ENCODE measurements around the gene KCNMA1.

The KCNMA1 gene

DNA sequence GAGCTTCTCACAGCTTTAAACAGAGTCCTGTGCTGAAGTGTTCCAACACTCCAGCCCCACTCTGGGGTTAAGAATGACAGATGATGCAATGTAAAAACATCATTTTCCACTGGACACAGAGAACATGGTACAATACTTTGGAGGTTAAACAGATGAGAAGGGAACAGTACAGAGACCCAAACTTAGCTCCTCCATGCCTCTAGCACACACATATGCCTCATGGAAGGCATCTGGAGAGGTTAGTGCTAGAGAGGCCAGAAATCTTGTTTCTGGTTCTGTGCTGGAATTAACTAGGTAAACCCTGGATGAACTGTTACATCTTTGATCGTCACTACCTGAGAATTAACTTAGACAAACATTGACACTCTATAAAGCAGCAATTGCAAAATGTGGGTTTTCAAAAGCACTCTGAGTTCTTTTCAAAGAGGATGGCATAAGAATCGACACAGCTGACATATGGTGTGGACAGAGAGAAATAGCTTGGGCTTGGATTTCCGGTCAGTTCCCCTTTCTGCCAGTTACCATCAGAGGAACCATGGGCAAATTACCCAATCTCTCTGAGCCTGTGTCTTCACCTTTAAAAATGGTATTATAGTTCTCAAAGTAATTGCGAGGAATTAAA is 81.9 kb downstream of the KCNMA1 start:
- peak; percentile 60 for DNase-seq (ENCODE audit: low spot score)

DNA sequence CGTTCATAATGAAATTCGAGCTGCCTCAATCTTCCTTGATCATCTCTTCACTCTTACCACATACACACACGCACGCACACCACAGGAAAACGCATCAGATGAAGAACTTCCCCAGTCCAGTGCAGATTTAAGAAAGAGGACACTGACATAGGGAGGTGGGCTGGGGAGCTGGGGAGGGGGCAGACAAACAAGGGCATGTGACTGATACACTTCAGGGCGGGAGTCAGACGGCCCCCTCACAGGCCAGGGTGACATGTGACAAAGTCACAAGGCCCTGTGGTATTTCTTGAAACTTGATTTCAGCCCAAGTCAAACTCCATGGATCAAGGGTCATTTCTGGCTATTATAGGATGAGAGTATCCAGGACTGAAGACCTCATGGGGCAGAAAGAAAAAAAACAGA is 82.6 kb downstream of the KCNMA1 start:
- DNase-seq (ENCODE audit: low spot score): peak; percentile 38

DNA sequence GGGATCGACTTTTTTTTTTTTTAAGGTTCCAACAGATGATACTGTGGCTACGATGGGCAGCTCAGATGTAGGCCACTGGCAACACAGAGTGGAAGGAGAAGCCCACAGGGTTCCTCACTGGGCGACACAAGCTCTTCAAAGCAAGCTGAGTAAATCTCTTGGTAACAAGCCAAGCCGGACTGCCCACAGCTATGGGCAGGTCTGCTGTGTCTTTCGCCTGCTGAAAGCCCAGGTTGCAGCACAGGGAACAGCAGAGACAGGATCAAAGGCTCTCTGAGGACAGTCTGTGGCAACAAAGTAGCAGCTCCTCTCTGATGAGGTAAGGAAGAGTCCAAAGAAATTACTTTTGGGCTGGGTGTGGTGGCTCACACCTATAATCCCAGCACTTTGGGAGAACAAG is 83.6 kb downstream of the KCNMA1 start:
- DNase-seq (ENCODE audit: low spot score): no peak

- DNase-seq (ENCODE audit: low spot score): no peak
Observed at GRCh38 chr10:77553311-77553710, 84.3 kb downstream of the KCNMA1 start.

GRCh38 chr10:77552252-77552651 is 85.4 kb downstream of the KCNMA1 start:
- DNase-seq (ENCODE audit: low spot score): no peak

- no peak for DNase-seq (ENCODE audit: low spot score)
Observed at GRCh38 chr10:77550378-77550777, 87.2 kb downstream of the KCNMA1 start.

DNA sequence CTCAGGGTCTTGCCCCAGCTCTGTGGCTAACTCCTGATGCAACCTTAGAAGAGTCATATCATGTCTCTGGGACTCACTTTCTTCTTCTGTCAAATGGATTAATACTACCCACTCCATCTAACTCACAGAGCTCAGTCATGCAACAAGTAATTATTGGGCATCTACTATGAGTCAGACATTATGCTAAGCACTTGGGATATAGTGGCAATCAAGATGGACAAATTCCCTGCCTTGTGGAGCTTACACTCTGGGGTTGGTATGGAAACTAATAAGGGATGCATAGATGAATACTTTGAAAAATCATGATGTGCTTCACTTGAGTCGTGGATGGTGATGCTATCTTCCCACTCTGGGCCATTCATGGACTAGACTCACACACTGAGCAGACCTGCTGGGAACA is 88.9 kb downstream of the KCNMA1 start:
- no peak for DNase-seq (ENCODE audit: low spot score)

GRCh38 chr10:77548157-77548556 is 89.5 kb downstream of the KCNMA1 start:
- no peak for DNase-seq (ENCODE audit: low spot score)

DNA sequence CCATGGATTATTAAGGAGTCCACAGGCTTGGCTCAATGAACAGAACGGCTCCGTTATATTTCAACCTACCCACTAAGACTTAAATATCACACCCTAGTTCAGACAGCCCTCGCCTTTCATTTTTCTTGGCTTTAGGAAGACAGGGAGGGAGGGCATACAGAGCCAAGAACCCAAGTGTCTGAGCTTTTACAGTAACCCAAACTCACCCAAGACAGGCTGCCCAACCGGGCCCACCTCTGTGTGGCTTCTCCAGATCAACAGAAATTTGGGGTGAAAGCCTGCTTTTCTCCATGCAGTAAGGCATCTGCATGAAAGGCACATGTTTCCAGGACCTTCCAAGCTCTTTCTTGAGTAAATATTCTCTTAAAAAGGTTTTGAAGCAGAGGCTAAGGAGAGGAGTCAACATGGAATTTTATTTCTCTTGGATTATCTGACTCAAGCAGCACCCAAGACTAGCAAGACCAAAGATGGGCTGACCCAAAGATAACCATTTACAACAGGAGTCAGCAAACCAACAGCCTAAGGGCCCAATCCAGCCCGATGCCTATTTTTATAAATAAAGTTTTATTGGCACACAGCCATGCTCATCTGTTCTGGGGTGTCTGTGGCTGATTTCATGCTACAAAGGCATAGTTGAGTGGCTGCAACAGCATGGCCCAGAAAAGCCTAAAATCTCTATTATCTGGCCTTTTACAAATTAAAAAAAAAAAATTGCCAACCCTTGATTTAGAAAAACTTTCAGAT is 90.1 kb downstream of the KCNMA1 start:
- no peak for DNase-seq (ENCODE audit: low spot score)

DNA sequence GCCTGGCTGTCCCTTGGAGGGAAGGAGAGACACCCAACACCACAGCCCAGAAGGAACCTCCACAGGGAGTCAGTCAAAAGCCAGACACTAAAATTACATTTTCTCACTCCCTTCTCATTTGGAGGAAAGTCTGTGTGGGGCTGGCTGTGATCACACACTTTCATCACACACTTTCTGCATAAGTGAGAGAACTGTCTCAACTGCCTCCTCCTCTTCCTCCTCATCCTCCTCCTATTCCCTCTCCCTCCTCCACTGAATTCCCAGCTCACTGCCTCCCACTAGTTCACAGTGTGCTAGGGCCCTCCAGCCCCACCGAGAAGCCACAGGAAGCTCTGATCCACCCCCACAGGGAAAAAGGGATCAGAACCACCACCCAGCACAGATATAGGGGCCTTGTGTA is 91.6 kb downstream of the KCNMA1 start:
- no peak for DNase-seq (ENCODE audit: low spot score)

GRCh38 chr10:77545585-77545984 is 92.0 kb downstream of the KCNMA1 start:
- no peak for DNase-seq (ENCODE audit: low spot score)

DNA sequence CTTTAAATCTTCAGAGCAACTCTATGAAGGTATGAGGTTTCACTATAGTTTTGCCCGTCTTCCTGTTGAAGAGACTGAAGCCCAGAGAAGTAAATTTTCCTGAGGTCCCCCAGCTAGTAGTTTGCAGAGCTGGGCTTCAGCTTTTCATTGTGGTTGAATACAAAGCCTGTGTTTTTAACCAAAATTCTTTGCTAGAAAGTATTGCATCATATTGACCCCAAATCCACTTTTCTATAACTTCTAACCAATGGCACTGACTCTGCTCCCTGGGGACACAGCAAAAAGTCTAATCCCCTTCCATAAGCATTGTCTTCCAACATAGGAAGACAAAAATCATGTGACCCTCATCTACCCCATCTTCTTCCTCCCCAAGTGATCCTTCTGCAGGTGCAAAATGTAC is 93.0 kb downstream of the KCNMA1 start:
- DNase-seq (ENCODE audit: low spot score): no peak

DNA sequence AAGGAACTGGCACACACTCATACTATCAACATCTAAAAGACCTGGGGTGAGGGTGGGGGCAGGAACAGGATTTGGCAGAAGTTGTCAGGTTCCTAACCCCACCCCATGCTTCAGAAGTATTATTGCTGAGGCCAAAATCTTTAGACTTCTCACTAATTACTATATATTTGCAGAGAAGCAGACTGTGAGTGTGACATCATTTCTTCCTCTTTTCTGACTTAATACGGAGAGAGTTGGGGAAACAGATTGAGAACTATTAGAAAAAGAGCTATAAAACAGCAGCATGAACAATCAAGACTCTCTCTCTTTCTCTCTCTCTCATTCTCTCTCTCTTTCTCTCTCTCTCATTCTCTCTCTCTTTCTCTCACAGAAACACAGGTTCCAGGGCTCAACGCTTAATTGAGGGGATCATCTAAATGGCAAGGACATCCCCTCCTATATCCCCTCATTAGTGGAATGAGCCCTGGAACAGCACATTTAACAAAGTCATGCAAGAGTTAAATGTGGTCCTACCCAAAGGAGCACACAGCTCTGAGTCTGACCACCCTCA is 94.8 kb downstream of the KCNMA1 start:
- DNase-seq (ENCODE audit: low spot score): no peak

DNA sequence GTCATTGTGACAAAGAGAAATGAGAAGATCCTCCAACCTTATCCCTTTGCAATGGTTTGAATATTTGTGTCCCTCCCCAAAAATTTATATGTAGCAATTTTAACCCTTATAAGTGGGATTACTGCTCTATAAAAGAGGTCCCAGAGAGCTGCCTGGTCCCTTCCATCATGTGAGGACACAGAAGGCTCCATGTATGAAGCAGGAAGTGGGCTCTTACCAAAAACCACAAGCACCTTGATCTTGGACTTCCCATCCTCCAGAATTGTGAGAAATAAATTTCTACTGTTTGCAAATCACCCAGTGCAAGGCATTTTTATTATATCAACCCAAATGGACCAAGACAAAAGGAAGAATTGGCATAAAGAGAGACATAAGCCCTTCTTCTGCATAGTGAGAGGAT is 95.7 kb downstream of the KCNMA1 start:
- no peak for DNase-seq (ENCODE audit: low spot score)

- no peak for DNase-seq (ENCODE audit: low spot score)
Observed at GRCh38 chr10:77541247-77541646, 96.4 kb downstream of the KCNMA1 start.

GRCh38 chr10:77539147-77539935 is 98.3 kb downstream of the KCNMA1 start:
- no peak for DNase-seq (ENCODE audit: low spot score)

DNA sequence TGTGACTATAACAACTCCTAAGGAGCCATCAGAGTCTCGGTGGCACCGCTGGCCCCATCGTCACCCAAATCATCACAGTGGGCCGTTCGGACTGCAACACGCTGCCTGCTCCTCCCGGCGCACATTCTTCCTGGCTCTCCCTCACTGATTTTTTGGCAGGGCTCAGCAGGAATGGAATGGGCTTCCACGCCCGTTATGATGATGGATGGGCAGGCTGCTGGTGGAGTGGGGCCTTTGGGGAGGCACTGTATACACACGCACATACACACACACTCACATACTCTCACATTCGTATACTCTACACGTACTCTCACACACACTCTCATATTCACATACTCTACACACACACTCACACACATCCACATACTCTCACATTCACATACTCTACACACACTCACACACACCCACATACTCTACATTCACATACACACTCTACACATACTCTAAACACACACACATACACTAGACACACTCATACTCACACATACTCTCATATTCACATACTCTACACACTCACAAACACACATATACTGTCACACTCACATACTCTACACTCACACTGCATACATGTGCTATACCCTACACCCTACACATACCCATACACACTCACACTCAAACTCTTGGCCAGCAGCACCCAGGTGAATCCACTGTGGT is 99.8 kb downstream of the KCNMA1 start:
- DNase-seq (ENCODE audit: low spot score): no peak

- no peak for DNase-seq (ENCODE audit: low spot score)
Observed at GRCh38 chr10:77537071-77537470, 100.5 kb downstream of the KCNMA1 start.

DNA sequence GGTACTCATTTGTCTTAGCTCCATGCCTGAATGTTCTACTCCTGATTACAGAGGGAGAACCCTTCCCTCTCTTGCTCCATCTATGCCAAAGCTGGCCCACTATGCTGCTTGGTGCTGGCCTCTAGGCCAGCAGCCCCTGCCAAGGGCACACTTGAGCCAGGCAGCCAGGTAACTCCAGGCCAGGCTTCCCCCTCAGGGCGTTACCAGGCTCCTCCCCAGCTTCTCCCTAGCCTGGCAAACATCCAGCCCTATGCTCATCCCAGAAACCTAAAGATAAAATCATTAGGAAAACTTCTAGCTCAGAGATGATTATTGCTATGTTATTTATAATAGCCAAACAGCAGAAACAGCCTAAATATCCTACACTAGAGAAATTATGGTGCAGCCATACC is 103.7 kb downstream of the KCNMA1 start:
- DNase-seq (ENCODE audit: low spot score): no peak

DNA sequence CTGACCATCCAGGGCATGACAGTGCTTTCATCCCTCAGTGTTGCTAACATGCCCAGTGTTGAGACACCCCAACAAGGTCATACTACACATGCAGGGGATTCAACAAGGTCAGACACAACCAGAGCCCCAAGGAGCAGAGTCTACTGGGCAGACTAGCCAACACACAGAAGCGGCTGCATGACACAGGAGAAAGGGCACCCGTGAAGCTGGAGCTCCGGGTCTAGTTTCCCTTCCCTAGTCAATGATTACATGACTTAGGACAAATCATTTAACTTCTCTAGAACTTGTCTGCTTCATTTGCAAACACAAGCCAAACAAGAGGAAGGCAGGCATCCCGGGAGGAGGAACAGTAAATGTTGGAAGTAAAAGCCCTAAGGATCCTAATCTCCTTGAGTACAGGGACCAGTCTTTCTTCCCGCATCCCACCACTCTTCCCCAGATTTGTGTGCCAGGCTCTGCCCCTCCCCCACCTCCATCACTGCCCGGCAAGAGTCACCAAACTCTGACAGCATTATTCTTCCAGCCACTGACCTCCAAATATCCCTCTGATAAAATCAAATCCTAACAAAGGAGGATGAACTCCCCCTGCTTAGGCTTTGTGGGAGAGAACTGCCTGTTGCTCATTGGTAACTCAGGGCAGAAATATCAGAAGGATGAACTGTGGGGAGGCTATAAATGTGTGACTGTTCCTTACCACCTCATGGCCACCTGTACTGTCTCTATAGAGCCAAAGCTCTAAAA is 104.3 kb downstream of the KCNMA1 start:
- peak; percentile 42 for DNase-seq (ENCODE audit: low spot score)

DNA sequence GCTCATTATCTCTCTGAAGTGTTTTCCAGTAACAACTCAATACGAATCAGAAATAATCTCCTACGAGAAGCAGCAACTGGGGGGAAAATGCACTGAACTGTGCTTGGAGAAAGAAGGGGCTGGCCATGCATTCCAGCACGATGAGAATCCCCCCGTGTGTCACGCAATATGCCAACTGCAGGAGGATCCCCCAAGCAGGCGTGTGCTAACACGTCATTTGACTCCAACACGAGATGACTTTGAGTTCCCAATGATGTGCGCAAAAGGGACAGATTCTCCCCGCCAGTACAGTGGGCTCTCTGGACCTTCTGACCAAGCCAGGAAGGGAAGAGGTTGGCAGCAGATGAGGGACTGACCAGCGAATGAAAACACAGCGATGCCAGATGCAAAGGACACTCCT is 105.5 kb downstream of the KCNMA1 start:
- DNase-seq (ENCODE audit: low spot score): no peak

Measured in pons (tissue), 1 donor.